SIG-M5 (cell line): ENCODE results near the gene PCCA.

Experiments
- DNase-seq: peaks from one replicate; lab custom pipeline; 2025; lab: John Stamatoyannopoulos, UW

The PCCA gene

DNA sequence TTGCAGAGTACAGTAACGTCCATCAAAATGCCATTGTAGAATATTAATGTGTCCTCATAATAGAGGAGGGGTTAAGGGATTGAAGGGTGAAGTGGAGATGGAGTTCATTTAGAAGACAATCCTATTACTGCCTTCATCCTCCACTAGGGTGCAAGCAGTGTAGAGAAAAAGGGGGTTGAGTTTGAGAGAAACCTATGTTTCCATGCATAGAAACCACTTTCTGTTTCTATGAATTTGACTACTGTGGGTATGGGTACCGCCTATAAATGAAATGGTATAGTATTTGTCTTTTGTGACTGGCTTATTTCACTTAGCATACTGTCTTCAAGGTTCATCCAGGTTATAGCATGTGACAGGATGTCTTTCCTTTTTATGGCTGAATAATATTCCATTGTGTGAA, 343.7 kb downstream of the PCCA start:
- DNase-seq, result no peak

DNA sequence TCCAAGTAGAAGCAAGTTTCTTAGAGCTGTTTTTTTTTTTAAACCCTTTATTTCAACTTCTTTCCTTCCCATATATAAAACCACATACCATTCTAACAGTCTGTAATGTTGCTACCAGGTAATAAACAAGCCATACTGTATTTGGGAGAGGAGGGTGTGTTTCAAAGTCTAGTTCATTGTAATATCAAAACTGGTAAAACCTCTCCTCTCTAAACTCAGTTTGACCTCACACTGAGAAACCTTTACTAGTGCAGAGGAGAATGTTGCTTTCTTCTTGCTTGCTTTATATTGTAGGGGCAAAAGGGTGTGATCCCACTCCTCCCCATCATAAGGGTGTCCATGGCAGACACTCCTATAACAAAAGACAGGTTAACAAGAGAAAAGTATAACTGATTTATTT, 344.6 kb downstream of the PCCA start:
- DNase-seq, result no peak

DNA sequence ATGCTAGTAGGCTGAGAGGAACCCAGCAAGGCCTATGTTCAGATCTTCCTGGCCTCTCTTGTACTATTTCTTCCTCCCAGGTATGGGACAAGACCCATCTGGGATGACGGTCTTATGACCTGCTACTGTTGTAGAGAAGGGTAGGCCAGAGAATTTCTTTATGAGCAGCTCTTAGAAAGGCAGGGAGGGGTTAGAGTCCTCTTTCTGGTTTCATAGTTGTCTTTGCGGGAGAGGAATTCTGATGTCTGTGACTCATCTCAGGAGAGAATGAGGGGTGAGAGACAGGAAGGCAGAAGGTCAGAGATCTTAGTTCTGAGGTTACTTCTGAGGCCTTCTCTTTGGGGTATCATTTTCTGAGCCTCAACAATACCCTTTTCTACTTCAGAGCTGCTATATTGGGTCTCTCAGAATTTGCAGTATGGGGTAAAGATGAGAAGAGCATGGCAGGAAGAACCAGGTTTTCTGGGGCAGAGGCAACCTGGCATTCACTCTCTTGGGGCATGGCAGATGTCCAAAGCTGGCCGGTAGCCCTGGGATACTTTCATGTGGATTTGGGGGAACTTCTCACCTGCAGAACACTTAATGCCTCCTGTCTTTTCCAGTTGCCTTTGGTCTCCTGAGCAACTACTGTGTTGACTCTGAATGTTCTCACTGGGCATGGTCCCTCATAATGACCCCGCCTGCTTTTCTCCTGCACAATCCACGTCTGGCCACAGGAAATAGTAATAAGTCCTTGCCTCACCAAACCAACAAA, 345.3 kb downstream of the PCCA start:
- no peak for DNase-seq

DNA sequence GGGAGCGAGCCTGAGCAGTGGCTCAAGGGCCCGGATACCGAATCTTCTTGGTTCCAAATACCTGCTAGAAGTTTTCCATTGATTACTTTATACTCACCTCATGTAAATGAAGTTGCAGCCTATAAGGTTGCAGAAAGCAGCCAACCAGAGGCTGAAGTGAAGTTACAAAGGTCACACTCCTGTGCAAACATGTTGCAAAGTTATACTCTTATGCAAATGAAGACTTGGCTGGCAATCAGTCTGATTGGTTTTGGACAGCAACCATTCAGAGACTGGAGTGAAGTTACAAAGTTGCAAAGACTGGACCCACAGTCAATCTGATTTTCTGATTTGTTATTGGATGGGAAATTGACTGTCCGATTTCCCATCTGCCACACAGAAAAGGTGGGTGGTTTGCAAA, 347.2 kb downstream of the PCCA start:
- DNase-seq, result no peak

DNA sequence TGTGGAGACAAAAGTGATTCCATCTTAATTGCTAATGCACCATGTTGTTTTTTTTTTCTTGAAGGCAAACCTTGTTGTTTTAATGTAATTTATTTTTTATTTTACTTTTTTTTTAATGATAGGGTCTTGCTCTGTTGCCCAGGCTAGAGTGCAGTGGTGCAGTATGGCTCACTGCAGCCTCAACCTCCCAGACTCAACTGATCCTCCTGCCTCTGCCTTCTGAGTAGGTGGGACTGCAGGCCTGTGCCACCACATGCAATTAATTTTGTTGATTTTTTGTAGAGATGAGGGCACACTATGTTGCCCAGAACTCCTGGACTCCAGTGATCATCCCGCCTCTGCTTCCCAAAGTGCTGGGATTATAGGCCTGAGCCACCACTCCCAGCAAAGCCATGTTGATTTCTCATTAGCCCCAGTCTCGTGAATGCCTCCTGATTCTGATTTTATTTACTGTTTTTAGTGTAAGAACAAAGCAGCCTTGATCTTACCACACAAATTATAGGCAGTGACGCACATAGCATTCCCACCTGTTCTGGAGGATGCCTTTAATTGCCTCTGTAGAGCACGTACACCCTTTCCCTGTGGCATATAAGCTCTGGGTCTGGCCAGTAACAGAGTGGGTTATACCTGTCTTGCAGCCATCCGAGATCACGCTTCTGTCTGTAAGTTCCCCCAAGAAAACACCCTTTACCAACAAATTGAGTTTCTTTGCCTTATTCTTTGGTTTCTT, 349.3 kb downstream of the PCCA start:
- DNase-seq, result no peak

DNA sequence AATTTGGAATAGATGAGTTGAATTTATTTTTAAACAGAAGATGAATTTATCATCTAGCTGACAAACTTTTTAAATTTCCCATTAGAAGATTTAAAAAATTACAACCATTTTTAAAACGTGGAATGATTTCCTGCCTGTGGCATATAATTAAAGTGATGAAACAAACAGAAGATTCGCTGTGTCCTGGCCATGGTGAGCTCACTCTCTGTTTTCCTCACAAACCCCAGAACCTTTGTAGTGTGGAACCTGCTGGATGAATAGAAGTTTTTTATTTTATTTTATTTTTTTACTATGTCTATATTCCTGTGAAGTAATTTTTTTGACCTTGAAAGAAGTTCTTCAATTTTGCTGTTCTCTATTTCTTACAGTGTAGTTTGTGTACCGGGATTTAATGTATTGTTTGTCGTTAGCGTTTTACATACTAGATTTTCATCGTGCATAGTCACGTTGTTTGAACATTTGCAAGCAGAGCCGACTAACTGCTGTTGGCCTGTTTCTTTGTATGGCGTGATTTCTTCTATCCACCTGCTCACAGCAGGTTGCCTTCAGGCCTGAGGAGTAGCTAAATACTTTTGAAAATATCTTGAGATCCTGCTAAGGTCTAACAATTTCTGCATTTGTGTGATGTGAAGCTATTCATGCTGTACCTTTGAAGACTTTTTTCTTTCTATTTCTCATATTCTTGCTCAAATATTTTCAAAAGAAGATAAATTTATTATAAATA, 350.5 kb downstream of the PCCA start:
- no peak for DNase-seq

DNA sequence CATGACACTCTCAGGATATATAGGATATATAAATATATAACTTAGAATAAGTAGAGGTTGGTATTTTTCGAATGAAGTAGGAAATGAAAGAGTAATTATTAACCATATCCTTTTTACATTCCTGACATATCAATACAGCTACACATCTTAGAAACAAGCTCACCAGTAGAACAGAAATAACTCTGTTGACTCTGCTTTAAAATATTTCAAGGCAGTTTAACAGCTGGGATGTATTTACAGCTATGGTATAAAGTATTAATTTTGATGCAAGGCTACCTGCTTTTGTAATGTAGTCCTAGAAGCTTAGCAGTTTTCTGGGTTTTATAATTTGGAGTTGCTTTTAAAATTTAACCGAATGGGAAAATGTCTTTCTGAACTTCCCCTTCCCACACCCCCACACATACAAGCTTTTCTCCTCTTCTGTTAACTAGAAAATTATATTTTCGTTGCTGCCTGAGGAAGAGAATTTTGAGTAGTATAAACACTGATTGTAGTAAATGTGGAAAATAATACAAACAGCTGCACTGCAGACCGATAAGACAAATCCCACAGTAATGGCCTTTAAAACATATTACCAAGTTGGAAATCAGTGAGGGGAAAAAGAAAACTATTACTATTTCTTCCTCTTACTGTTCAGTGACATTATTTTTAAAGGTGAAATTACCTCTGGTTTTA, 352.0 kb downstream of the PCCA start:
- DNase-seq, result no peak

DNA sequence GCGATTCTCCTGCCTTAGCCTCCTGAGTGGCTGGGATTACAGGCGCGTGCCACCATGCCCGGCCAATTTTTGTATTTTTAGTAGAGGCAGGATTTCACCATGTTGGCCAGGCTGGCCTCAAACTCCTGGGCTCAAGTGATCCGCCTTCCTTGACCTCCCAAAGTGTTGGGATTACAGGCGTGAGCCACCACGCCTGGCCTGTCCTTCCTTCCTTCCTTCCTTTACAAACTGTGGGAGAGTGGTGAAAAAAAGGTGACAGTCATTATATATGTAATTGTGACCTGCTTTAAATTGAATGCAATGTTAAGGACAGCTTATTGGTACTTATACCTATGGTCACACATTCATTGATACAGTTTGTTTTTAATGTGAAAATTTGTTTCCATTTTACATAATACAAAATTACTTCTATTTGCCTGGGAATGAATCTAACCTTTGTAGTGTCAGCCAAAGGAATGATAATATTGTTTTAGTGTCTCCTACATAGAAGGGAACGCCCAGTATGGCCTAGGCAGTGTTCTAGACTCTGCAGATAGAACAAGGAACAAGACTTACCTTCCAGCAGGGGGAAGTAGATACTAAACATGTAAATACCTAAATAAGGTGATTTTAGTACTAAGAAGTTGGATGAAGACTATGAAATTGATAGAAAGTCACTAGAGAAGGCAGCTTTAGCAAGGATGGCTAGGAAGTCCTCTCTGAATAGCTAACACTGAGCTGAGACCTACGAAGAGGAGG, 353.4 kb downstream of the PCCA start:
- DNase-seq, result no peak

DNA sequence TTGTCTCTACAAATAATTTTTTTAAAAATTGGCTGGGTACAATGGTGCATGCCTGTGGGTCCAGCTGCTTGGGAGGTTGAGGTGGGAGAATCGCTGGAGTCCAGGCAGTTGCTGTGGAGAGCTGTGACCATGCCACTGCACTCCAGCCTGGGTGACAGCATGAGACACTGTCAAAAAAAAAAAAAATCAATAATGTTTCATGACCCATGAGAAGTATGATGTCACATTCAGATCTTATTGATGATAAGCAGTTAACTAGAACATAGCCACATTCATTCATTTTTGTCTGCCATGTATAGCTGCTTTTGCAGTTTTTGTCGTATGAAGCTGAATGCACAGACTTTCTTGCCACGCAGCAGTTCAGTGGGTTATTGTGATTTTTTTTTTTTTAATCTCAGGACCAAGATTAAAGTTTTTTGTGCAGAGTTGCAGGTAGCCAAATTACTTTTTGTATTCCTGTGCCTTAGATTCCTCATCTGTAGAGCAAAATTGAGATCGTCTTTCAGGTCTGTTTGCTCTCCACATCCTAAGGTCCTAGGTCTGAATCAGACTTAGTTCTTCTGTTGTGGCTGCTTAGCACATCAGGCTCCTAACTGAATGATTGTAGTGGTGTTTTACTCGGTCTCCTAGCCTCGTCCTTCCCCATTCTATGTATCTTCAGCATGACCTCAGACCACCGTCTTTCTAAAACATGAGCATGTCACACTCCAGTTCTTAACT, 354.5 kb downstream of the PCCA start:
- DNase-seq, result no peak

DNA sequence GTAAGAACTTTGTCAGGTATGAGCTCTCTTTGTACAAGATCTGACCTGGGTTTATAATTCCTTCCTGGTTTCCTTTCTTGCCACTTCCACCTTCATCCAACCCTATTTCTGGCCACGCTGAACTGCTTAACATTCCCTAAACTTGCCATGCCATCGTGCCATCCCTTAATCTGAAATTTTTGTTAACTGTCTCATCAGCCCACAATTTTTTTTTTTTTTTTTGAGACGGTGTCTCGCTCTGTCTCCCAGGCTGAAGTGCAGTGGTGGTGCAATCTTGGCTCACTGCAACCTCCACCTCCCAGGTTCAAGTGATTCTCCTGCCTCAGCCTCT, 355.1 kb downstream of the PCCA start:
- no peak for DNase-seq

DNA sequence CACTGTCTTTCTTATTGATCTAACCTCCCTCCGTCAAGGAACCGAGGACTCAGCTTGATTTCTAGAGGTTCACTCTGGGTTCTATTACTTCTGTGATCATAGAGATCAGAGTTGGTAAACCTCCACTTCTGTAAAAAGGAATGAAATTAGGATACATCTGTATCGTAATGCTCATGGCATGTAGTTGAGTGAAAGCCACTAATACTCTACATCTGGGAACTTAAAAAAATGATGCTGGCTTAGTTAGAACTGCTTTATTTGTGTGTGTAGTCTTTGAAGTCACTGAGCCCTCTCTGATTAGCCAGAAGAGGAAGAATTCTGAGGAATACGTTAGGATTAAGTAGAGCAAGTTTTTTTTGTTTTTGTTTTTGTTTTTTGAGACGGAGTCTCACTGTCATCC, 358.9 kb downstream of the PCCA start:
- no peak for DNase-seq

DNA sequence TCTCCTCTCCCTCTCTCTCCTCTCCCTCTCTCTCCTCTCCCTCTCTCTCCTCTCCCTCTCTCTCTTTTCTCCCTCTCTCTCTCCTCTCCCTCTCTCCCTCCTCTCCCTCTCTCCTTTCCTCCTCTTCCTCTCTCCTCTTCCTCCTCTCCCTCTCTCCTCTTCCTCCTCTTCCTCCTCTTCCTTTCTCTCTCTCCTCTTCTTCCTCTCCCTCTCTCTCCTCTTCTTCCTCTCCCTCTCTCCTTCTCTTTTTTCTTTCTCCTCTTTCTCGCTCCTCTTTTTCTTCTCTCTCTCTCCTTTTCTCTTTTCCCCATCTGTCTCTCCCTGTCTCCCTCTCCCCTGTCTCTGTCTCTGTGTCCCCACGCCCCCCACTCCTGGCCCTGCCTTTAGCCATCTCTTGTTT, 363.0 kb downstream of the PCCA start:
- DNase-seq, result no peak

DNA sequence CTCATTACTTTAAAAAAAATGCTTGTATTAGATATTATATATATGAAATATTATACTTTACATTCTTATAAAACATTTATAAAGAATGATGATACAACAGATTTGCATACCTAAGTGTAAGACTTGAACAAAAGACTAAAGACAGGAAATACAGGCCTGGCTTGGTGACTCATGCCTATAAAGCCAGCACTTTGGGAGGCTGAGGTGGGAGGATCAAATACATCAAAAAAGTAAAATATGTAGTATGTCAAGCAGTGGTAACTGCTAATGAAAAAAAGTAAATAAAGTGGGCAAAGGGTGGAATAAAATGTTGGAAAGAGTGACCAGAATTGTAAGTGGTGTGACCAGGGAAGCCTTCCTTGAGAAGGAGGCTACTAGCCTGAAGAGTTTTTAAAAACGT, 366.0 kb downstream of the PCCA start:
- no peak for DNase-seq

DNA sequence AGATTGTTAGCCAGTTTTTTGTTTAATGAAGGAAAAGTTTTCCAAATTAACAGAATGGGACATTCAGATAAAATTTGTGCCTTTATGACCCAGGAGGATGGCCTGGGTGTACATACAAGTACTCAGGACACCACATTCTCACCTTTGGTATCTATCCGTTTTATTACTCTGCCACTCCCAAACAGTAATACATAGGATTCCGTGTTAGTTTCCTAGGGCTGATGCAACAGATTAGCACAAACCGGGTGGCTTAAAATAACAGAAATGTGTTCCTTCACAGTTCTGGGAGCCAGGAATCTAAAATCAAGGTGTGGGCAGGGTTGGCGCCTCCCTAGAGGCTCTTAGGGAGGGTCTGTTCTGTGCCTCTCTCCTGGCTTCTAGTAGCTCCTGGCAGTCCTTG, 369.8 kb downstream of the PCCA start:
- DNase-seq, result no peak

DNA sequence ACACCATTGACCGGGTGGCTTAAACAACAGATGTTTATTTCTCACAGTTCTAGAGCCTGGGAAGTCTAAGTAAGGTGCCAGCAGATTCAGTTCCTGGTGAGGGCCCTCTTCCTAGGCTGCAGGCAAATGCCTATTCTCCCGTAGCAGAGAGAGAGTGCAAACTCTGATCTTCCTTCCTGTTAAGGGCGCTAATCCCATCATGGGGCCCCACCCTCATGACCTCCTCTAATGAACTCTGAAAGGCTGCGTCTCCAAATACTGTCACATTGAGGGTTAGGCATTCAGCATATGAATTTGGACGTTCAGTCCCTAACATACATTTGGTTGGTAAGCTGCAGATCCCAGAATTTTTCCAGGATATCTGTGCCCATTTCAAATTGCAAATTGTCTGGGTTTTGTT, 370.9 kb downstream of the PCCA start:
- DNase-seq, result no peak

DNA sequence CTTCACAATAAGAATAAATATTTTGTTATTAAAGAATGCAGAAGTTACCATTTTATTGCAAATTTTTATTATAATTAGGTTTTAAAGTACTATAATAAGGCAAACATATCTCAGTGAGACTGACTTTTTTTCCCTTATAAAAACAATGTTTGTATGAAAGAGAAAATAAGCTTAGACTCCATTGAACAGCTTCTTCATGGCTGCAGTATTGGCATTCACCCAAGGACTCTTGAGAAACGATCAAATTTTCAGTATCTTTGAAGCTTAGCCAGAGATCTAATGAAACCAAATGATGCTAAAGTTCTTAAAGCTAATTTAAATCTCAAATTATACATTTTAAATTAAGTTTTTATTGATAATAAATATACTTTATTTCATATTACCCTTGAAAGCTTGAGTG, 371.4 kb downstream of the PCCA start:
- no peak for DNase-seq

DNA sequence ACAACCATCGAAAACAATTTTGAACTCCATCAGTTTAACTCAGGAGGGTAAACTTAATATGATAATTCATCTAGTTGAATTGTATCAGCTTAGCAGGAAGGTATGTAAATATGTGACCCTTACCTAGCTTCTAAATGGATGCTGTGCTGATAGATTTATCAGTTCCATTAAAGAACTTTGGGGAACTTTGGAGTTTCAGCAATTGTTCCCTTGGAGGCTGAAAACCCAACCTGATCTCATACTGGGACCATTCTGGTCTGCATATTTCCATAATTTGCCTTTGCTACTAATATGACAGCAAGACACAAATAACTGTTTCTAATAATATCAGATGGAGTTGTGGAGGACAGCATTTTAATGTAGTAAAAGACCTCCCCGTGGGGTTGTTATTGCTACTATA, 371.9 kb downstream of the PCCA start:
- DNase-seq, result no peak

DNA sequence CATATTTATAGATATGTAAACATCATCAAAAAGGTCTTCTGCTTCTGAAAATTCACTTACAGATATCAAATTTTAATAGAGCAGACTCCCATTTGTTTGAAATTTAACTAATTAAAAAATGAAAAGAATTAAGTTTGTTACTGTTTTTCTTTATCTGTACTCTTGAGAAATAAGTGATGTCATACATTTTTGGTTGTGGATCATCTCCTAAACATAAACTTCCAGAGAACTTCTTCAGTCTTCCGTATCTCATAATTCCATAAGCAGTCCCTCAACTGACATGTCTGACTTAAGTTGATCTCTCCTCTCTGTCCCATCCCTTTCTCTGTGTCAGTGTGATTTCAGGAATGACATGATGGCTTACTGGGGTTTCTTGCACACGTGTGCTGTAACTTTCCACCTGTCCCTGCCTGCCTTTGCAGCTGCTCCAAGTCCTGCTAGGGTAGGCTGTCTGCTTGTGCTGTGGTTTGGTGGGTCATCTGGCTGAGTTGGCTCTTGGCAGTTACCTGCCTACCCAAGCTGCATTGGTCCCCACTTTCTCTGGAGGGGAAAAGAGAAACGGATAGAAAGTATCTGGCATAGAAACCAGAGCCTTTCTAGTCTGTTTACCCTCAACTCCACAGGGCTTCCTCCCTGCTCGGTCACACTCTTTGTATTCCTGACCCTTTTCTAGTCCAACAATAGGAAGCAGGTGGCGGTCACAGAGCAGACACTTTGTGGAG, 372.6 kb downstream of the PCCA start:
- DNase-seq, result no peak

DNA sequence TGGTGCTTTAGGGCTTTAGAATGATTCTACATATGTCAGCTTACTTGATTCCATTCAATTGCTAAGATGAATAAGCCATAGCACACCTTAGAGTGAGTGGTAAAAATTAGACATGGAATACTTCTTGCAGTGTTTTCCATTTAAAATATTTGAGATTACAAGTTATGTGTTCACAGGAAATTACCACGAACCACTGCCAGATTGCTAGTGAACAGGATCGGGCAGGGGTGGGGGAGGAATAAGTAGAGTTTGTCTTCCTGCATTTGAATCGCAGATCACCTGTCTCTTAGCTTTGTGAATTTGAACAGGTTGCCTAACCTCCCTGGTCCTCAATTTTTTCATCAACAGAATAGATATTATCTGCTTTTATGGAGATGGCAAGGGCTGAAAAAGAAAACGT, 375.1 kb downstream of the PCCA start:
- DNase-seq, result no peak

DNA sequence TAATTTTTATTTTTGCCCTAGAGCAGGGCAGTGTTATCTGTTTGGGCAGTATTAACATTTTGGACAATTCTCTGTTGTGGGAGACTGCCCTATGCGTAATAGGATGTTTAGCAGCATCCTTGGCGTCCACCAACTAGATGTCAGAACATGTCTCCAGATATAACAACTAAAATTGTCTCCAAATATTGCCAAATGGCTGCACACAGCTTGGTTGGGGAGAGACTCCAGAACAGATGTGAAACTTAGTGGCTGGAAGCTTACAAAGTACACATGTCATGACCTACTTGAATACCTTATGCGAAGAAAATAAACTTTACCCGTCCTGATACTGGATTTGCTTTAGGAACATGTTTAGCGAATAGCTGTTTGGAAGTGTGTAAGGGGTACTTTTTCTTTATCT, 376.7 kb downstream of the PCCA start:
- DNase-seq, result no peak
